GM23338 (cell line): Measurements from ENCODE around the gene FAXDC2.

Experiments
- CREB1 ChIP-seq: fragments of 250-450 bp; sonication (Bioruptor Pico); IDR thresholded peaks from 2 replicates; pipeline ENCODE4 v1.5.0; 2020; ENCODE audit warnings: low read depth, mild to moderate bottlenecking, moderate library complexity
- EZH2 ChIP-seq: fragments of 200-600 bp; sonication (generic); IDR thresholded peaks from one replicate; pipeline ENCODE4 v1.8.0; 2017; ENCODE audit warnings: antibody characterized with exemption, mild to moderate bottlenecking, low read depth; ENCODE audit not compliant: unreplicated experiment
- EZH2phosphoT487 ChIP-seq: fragments of 200-600 bp; sonication (generic); IDR thresholded peaks from one replicate; pipeline ENCODE4 v1.8.1; 2018; ENCODE audit warnings: antibody characterized with exemption; ENCODE audit not compliant: unreplicated experiment
- JUNB ChIP-seq: IDR thresholded peaks from one replicate; pipeline ENCODE4 v1.6.1; 2016; ENCODE audit warnings: antibody characterized with exemption; ENCODE audit not compliant: unreplicated experiment
- POLR2AphosphoS5 ChIP-seq: IDR thresholded peaks from 2 replicates; pipeline ENCODE4 v1.6.1; 2016; ENCODE audit warnings: antibody characterized with exemption, low read depth
- TF ChIP-seq, protein P1 (sequence below), 2 experiments: fragments of 200-600 bp in 1 of 2; sonication (generic) in 1 of 2; conservative IDR thresholded peaks; 2 replicates each; pipeline versions ENCODE4 v1.5.1 to v1.6.1; 2016 to 2017; ENCODE audit warnings: antibody characterized with exemption in 2 of 2, low read depth in 2 of 2, mild to moderate bottlenecking in 2 of 2, moderate library complexity in 1 of 2
- TF ChIP-seq, protein P2 (sequence below): IDR thresholded peaks from one replicate; pipeline ENCODE4 v1.6.1; 2018; ENCODE audit warnings: antibody characterized with exemption; ENCODE audit not compliant: unreplicated experiment
- TF ChIP-seq, protein P3 (sequence below): fragments of 250-450 bp; sonication (Bioruptor Pico); IDR thresholded peaks from 2 replicates; pipeline ENCODE4 v1.5.0; 2020; ENCODE audit warnings: mild to moderate bottlenecking, moderate library complexity

DNA sequence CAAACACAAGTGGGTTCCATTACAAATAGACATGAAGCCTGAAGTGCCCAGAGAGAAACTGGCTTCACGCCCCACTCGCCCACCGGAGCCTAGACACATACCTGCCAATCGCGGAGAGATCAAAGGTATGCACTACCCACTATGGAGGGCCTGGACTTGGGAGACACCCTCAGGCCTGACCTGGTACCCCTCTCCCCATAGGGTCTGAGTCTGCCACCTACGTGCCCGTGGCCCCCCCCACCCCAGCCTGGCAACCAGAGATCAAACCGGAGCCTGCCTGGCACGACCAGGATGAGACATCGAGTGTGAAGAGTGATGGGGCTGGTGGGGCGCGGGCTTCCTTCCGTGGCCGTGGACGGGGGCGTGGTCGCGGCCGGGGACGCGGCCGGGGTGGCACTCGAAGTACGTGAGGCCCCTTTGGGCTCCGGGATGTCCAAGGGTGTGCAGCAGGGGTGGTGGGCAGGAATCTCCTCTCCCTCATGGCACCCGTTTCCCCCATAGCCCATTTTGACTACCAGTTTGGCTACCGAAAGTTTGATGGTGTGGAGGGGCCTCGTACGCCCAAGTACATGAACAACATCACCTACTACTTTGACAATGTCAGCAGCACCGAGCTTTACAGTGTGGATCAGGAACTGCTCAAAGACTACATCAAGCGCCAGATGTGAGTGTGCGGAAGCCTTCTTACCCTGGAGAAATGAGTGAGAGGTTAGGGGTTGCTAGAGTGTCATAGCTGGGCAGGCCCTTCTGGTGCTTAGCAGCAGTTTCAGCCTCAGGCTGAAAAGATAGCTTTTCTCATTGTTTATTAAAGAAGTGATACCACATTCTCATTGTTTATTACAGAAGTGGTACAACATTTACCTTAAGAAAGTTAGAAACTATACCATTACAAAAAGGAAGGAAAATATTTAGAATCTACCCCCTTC, 56.5 kb downstream of the FAXDC2 start:
- TF ChIP-seq, protein P1, sequence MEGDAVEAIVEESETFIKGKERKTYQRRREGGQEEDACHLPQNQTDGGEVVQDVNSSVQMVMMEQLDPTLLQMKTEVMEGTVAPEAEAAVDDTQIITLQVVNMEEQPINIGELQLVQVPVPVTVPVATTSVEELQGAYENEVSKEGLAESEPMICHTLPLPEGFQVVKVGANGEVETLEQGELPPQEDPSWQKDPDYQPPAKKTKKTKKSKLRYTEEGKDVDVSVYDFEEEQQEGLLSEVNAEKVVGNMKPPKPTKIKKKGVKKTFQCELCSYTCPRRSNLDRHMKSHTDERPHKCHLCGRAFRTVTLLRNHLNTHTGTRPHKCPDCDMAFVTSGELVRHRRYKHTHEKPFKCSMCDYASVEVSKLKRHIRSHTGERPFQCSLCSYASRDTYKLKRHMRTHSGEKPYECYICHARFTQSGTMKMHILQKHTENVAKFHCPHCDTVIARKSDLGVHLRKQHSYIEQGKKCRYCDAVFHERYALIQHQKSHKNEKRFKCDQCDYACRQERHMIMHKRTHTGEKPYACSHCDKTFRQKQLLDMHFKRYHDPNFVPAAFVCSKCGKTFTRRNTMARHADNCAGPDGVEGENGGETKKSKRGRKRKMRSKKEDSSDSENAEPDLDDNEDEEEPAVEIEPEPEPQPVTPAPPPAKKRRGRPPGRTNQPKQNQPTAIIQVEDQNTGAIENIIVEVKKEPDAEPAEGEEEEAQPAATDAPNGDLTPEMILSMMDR (conservative IDR thresholded peaks at IDR 0.05; ENCODE audit: low read depth in 2 of 2), result no peak
- TF ChIP-seq, protein P2, sequence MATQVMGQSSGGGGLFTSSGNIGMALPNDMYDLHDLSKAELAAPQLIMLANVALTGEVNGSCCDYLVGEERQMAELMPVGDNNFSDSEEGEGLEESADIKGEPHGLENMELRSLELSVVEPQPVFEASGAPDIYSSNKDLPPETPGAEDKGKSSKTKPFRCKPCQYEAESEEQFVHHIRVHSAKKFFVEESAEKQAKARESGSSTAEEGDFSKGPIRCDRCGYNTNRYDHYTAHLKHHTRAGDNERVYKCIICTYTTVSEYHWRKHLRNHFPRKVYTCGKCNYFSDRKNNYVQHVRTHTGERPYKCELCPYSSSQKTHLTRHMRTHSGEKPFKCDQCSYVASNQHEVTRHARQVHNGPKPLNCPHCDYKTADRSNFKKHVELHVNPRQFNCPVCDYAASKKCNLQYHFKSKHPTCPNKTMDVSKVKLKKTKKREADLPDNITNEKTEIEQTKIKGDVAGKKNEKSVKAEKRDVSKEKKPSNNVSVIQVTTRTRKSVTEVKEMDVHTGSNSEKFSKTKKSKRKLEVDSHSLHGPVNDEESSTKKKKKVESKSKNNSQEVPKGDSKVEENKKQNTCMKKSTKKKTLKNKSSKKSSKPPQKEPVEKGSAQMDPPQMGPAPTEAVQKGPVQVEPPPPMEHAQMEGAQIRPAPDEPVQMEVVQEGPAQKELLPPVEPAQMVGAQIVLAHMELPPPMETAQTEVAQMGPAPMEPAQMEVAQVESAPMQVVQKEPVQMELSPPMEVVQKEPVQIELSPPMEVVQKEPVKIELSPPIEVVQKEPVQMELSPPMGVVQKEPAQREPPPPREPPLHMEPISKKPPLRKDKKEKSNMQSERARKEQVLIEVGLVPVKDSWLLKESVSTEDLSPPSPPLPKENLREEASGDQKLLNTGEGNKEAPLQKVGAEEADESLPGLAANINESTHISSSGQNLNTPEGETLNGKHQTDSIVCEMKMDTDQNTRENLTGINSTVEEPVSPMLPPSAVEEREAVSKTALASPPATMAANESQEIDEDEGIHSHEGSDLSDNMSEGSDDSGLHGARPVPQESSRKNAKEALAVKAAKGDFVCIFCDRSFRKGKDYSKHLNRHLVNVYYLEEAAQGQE, result no peak
- no peak for TF ChIP-seq EZH2
- 0 out of 2 replicates have a peak, but pooled peaks have one; percentile 18 for TF ChIP-seq POLR2AphosphoS5
- no peak for TF ChIP-seq EZH2phosphoT487
- TF ChIP-seq CREB1, result no peak
- no peak for TF ChIP-seq JUNB
- TF ChIP-seq, protein P3, sequence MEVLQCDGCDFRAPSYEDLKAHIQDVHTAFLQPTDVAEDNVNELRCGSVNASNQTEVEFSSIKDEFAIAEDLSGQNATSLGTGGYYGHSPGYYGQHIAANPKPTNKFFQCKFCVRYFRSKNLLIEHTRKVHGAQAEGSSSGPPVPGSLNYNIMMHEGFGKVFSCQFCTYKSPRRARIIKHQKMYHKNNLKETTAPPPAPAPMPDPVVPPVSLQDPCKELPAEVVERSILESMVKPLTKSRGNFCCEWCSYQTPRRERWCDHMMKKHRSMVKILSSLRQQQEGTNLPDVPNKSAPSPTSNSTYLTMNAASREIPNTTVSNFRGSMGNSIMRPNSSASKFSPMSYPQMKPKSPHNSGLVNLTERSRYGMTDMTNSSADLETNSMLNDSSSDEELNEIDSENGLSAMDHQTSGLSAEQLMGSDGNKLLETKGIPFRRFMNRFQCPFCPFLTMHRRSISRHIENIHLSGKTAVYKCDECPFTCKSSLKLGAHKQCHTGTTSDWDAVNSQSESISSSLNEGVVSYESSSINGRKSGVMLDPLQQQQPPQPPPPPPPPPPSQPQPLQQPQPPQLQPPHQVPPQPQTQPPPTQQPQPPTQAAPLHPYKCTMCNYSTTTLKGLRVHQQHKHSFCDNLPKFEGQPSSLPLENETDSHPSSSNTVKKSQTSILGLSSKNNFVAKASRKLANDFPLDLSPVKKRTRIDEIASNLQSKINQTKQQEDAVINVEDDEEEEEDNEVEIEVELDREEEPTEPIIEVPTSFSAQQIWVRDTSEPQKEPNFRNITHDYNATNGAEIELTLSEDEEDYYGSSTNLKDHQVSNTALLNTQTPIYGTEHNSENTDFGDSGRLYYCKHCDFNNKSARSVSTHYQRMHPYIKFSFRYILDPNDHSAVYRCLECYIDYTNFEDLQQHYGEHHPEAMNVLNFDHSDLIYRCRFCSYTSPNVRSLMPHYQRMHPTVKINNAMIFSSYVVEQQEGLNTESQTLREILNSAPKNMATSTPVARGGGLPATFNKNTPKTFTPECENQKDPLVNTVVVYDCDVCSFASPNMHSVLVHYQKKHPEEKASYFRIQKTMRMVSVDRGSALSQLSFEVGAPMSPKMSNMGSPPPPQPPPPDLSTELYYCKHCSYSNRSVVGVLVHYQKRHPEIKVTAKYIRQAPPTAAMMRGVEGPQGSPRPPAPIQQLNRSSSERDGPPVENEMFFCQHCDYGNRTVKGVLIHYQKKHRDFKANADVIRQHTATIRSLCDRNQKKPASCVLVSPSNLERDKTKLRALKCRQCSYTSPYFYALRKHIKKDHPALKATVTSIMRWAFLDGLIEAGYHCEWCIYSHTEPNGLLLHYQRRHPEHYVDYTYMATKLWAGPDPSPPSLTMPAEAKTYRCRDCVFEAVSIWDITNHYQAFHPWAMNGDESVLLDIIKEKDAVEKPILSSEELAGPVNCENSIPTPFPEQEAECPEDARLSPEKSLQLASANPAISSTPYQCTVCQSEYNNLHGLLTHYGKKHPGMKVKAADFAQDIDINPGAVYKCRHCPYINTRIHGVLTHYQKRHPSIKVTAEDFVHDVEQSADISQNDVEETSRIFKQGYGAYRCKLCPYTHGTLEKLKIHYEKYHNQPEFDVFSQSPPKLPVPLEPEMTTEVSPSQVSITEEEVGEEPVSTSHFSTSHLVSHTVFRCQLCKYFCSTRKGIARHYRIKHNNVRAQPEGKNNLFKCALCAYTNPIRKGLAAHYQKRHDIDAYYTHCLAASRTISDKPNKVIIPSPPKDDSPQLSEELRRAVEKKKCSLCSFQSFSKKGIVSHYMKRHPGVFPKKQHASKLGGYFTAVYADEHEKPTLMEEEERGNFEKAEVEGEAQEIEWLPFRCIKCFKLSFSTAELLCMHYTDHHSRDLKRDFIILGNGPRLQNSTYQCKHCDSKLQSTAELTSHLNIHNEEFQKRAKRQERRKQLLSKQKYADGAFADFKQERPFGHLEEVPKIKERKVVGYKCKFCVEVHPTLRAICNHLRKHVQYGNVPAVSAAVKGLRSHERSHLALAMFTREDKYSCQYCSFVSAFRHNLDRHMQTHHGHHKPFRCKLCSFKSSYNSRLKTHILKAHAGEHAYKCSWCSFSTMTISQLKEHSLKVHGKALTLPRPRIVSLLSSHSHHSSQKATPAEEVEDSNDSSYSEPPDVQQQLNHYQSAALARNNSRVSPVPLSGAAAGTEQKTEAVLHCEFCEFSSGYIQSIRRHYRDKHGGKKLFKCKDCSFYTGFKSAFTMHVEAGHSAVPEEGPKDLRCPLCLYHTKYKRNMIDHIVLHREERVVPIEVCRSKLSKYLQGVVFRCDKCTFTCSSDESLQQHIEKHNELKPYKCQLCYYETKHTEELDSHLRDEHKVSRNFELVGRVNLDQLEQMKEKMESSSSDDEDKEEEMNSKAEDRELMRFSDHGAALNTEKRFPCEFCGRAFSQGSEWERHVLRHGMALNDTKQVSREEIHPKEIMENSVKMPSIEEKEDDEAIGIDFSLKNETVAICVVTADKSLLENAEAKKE (CRISPR knock-in tag), result no peak
